ENCODE data around the gene SMYD3.

SMYD3 gene

GRCh38 chr1:246069581-246069980 is 437.5 kb downstream of the SMYD3 start:
- no peak for DNase-seq (ENCODE audit: low read depth)

- DNase-seq (ENCODE audit: low read depth), result no peak
Measured at GRCh38 chr1:246068619-246069509, 438.2 kb downstream of the SMYD3 start.

DNA sequence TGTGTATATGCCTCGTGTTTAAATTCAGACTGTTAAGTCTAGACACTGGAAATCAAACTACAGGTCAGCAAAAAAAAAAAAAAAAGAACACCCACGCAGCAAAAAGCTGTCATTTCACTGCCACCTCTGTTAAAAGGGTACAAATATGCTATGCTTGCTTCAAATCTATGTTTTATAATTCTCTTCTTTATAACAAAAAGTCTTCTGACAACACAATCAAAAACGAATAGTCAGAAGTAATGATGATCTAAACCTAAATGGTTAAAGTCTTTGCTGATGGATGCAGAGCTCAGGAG is 438.9 kb downstream of the SMYD3 start:
- no peak for DNase-seq (ENCODE audit: low read depth)

GRCh38 chr1:246067432-246068216 is 439.5 kb downstream of the SMYD3 start:
- DNase-seq (ENCODE audit: low read depth), result no peak

DNA sequence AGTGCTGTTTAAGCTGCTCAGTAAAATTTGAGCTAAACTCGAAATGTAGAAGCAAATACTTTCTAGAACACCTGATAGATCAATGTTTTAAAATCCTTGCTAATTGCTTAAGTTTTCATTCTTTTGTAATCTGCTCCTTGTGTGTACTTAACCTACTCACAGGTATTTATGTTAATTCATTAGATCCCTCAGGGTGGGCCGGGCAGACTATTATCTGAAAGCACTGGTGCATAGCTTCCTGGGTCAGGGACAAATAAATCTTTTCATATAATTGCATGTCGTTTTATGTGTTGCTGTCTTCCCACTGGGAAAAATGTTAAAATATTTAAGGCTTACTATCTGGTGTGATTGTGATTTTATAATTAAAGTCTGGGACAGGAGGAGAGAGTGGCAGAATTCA is 440.5 kb downstream of the SMYD3 start:
- no peak for DNase-seq (ENCODE audit: low read depth)

DNA sequence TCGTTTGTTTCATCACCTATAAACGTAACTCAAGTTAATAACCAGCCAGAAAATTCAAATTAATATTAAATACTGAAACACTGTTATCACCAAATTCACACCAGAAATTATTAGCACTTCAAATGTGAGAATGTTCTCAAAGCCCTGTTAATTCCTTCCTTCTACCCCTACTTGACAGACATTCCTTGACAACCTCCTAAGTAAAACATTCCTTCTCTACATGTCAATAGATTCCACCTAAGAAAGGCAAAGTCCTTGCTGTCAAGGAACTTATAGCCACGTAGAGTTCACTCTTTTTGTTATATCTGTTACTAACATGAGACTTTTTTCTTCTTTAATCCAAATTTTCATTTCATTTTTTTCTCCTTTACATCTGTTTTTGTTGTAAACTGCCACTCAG is 441.5 kb downstream of the SMYD3 start:
- DNase-seq (ENCODE audit: low read depth), result no peak

- DNase-seq (ENCODE audit: low read depth), result no peak
Measured at GRCh38 chr1:246064891-246065290, 442.2 kb downstream of the SMYD3 start.

GRCh38 chr1:246063013-246063616 is 444.0 kb downstream of the SMYD3 start:
- DNase-seq (ENCODE audit: low read depth), result no peak

DNA sequence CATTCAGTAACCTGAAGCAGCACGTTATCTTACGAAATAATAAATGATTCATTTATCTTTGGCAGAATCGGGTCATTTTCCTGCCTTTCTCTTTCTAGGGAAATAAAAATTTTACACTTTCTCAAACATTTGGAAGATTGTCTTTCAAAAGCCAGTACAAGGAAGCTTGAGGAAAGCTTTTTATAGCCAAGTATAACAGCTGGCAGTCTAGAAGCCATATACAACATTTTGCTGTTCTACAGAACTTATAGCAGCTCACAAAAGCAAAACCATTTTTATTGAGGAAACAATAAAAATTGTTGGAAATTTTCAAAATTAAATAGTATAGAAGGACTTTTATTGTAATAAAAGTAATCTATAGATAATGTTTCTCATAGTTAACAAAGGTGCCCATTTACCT is 448.6 kb downstream of the SMYD3 start:
- DNase-seq (ENCODE audit: low read depth), result no peak

GRCh38 chr1:246052603-246053002 is 454.5 kb downstream of the SMYD3 start:
- DNase-seq (ENCODE audit: low read depth), result no peak

DNA sequence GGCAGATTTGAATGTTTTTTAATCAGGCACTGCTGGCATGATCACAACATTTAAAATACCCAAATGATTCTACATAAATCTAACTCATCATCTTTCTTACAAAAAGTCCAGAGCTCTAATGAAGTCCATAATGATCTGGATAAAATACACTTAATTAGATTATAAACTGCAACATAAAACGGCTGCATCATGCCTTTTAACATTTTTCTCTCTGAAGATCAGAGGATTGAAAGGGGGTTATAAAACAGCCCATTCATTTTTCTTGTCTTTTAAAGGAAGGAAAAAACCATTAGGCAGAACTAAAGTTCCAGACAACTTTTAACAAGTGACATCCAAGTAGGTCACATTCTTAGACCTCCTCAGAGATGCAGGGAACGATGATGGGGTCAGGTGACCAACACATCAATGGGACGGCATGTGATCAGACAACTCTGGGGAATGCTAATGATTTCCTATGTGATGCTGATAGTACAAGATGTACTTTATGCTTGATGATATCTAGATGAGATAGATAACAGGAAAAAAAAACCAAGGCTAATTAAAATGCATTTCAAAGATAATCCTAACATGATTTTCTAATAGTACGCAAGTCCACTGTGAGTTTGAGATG is 455.1 kb downstream of the SMYD3 start:
- DNase-seq (ENCODE audit: low read depth), result no peak

DNA sequence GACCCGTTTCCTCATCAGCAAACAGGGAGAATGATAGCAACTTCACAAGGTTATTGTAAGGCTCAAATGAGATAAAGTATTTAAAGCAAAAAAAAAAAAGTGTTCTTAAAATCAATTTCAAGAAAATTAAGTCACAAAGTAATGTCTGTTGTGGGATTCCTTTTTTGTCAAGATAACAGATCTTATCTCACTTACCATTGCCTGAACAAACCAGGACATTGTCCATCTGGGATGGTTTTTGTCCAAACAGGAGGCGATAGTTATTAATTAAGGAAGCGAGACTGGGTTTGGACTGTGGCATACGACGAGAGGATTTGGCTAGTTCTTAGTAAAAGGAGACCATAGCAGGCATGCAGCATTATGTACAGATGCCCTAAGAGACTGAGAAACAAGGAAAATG is 458.4 kb downstream of the SMYD3 start:
- no peak for DNase-seq (ENCODE audit: low read depth)

DNA sequence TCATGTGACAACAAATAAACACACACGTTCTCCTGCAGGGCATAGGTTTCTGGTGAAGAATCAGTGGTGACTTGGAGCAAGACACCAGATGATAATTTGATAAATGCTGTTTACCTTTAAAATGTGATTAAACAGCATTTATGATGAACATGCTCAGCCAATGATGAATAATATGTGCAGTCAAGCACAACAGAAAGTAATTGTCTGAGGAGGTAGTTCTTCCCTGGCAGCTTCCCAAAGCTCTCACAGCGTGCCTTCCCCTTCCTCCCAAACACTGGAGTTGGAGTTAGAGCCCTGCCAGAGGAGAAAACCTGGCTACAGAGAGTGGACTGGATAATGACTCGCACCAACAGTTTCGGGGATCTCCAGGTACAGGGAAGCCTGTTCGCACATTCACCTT is 463.5 kb downstream of the SMYD3 start:
- no peak for DNase-seq (ENCODE audit: low read depth)

- no peak for DNase-seq (ENCODE audit: low read depth)
Measured at GRCh38 chr1:246041360-246041759, 465.7 kb downstream of the SMYD3 start.

DNA sequence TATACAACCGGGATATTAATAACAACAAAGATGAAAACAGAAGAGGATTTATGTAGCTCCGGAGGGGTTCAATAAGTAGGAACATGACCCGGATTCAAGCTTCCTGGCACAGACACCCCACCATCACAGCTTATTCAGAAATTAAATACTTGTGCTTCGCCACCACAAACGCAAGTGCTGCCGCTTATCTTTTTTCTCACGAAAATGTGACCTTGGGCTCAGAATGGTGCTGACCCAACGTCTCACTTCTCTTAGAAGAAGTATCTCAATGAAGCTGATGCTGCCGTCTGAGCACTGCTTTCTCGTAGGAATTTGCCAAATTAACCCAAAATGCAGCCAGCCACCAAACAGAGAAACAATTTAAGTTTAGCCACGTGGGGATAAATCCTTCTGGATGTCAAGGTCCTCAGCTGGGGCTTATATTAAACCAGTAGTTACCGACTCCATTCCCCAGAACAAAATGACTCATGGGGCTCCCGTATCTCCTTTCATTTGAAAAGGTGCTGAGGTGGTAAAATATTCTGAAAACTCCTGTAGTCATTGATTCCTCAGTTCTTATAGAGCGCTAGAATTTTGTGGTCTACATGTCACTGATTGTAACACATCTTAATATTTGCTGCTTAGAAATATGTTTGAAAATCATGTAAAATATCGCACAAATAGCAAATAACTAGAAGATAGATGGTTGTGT is 466.7 kb downstream of the SMYD3 start:
- DNase-seq (ENCODE audit: low read depth), result no peak

GRCh38 chr1:246039584-246039983 is 467.5 kb downstream of the SMYD3 start:
- DNase-seq (ENCODE audit: low read depth), result no peak

DNA sequence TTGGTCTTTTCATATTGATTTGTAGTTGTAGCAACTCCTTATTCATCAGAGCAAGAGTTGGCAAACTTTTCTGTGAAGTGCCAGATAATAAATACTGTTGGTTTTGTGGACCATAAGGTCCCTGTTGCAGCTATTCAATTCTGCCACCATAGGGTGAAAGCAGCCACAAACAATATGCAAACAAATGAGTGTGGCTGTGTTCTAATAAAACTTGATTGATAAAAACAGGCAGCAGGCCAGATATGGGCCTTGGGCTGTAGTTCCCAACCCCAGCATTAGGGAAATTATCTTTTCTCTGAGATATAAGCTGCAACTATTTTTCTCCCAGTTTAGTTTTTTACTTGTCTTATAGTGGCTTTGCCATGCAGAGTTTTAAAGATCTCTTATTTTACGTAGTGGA is 469.2 kb downstream of the SMYD3 start:
- no peak for DNase-seq (ENCODE audit: low read depth)

DNA sequence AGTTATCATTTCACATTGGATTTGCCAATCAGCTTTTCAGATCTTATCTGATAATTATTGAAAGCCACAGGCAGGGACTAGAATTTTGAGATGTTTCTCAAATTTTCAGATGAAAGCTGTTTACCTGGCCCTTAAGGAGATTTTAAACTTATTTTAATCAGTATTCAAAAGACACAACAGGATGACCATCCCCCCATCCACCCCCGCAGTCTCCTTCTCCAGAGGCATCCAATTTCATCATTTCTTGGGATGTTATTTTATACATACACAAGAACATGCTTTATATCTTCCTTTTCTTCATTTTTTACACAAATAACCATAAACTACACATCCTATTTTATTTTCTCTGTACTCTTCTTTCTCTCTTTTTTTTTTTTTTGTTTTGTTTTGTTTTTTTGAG is 470.9 kb downstream of the SMYD3 start:
- DNase-seq (ENCODE audit: low read depth), result no peak

DNA sequence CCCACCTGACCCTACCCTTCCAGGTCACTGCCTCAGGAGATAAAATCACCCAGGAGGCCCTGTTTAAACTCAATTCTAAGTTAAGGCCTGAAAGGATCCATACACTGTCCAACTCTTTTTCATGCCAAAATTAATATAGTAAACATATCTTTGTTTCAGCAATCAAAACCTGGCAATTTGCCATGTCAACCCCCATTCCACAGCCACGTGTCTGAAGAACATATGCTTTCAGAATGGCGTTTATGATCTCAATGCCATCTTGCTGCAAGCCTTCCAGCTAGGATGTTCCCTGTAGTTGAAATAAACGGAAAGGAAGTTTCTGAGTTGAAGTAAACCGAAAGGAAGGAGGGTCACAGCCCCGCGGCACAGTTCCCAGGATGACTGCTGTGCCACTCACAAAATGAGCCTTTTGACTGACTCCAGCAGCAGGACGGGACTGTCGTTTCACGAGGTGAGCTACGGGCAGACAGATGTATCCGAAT is 472.0 kb downstream of the SMYD3 start:
- no peak for DNase-seq (ENCODE audit: low read depth)

GRCh38 chr1:246034630-246035029 is 472.4 kb downstream of the SMYD3 start:
- DNase-seq (ENCODE audit: low read depth), result no peak

- no peak for DNase-seq (ENCODE audit: low read depth)
Measured at GRCh38 chr1:246032984-246033383, 474.1 kb downstream of the SMYD3 start.

DNA sequence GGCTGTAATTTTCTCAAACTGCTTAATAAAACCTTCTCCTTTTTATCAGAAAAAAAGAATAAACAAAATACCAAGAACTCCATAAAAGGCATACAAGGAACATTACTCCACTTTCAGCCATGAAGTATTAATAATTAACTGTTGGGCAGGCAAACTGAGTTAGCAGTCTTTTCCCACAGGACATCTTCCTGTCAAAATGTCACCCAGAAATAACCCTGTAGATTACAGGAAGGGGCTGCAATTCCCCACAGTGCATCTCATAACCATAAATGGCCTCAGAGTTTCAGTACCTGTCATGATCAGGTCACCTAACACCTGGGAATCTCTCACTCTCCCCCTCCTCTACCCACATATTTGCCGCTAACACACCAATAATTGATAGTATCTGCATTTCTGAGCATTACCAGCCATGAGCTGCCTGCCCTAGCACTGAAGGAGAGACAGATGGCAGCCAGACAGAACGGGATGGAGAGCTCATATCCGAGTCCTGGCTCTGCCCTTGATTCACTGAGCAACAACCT is 475.0 kb downstream of the SMYD3 start:
- DNase-seq (ENCODE audit: low read depth), result no peak

All from activated T-cell treated with anti-CD3 and anti-CD28 coated beads for 24 hours (primary cell).